GM23338 (cell line): Measurements from ENCODE around the gene TAF10. TPM values are rescaled to one million over a fixed set of nuclear protein-coding genes. Genes with fewer than 3 reads are reported as not detected.
A peak's percentile ranks its signal among the peaks of the same experiment; 100 is the strongest.

ENCODE experiments used
- ATAC-seq: fragments of 200-7000 bp; cut with Tn5 transposase; 3 replicates; pipeline ENCODE4 v1.9.1; 2020
- DNase-seq: peaks from one replicate; pipeline ENCODE4 v3.0.0-alpha.2; 2015; ENCODE audit warnings: low spot score
- H2AFZ ChIP-seq: fragments of 200-600 bp; sonication (generic); 2 replicates; pipeline ENCODE4 v1.8.0; 2016; ENCODE audit warnings: antibody characterized with exemption, mild to moderate bottlenecking, moderate library complexity
- H3F3A ChIP-seq: fragments of 200-600 bp; sonication (generic); replicated peaks from 2 replicates; pipeline ENCODE4 v1.8.0; 2017; ENCODE audit warnings: antibody characterized with exemption, mixed run types, low read depth
- H3K27ac ChIP-seq: fragments of 200-600 bp; sonication (generic); 2 replicates; pipeline ENCODE4 v1.6.1; 2016; ENCODE audit warnings: low read depth
- H3K27me3 ChIP-seq: fragments of 200-600 bp; sonication (generic); 2 replicates; pipeline ENCODE4 v1.8.0; 2016; ENCODE audit warnings: mild to moderate bottlenecking, mixed run types, moderate library complexity; ENCODE audit not compliant: insufficient read depth
- H3K36me3 ChIP-seq: fragments of 200-600 bp; sonication (generic); 2 replicates; pipeline ENCODE4 v1.8.0; 2016; ENCODE audit warnings: mild to moderate bottlenecking; ENCODE audit not compliant: insufficient read depth
- H3K4me1 ChIP-seq: fragments of 200-600 bp; sonication (generic); 2 replicates; pipeline ENCODE4 v1.8.0; 2016; ENCODE audit warnings: mild to moderate bottlenecking, moderate library complexity; ENCODE audit not compliant: insufficient read depth
- H3K4me2 ChIP-seq: fragments of 200-600 bp; sonication (generic); 2 replicates; pipeline ENCODE4 v1.7.1; 2017; ENCODE audit warnings: mixed run types
- H3K4me3 ChIP-seq: fragments of 200-600 bp; sonication (generic); 2 replicates; pipeline ENCODE4 v1.6.1; 2016; ENCODE audit warnings: mixed run types
- H3K79me2 ChIP-seq: fragments of 200-600 bp; sonication (generic); replicated peaks from 2 replicates; pipeline ENCODE4 v1.8.0; 2017; ENCODE audit warnings: mild to moderate bottlenecking; ENCODE audit not compliant: insufficient read depth
- H3K9me2 ChIP-seq: fragments of 200-600 bp; sonication (generic); 2 replicates; pipeline ENCODE4 v1.8.0; 2017; ENCODE audit not compliant: insufficient read depth
- H4K20me1 ChIP-seq: fragments of 200-600 bp; sonication (generic); replicated peaks from 2 replicates; pipeline ENCODE4 v1.8.0; 2017; ENCODE audit warnings: mild to moderate bottlenecking; ENCODE audit not compliant: insufficient read depth
- H3K27ac Mint-ChIP-seq: 2 replicates; pipeline ENCODE4 v1.8.0; 2020; ENCODE audit warnings: inconsistent platforms, mild to moderate bottlenecking, moderate library complexity, mixed read lengths
- H3K27me3 Mint-ChIP-seq: 3 replicates; pipeline ENCODE4 v1.8.0; 2022; ENCODE audit warnings: low read depth, mild to moderate bottlenecking, moderate library complexity, mixed read lengths, inconsistent platforms; ENCODE audit not compliant: insufficient read depth, poor library complexity
- H3K36me3 Mint-ChIP-seq: 3 replicates; pipeline ENCODE4 v1.8.0; 2021; ENCODE audit warnings: low read depth, mild to moderate bottlenecking, inconsistent platforms, moderate library complexity, mixed read lengths
- H3K4me1 Mint-ChIP-seq: 3 replicates; pipeline ENCODE4 v1.8.0; 2020; ENCODE audit warnings: mild to moderate bottlenecking, inconsistent platforms, mixed read lengths
- H3K4me3 Mint-ChIP-seq: 3 replicates; pipeline ENCODE4 v1.8.0; 2021; ENCODE audit warnings: moderate library complexity, mild to moderate bottlenecking, inconsistent platforms, mixed read lengths
- H3K9me3 Mint-ChIP-seq: 3 replicates; pipeline ENCODE4 v1.8.0; 2020; ENCODE audit warnings: moderate library complexity, mild to moderate bottlenecking, inconsistent platforms, mixed read lengths
- JUNB ChIP-seq: IDR thresholded peaks from one replicate; pipeline ENCODE4 v1.6.1; 2016; ENCODE audit warnings: antibody characterized with exemption; ENCODE audit not compliant: unreplicated experiment
- ZNF114 ChIP-seq: fragments of 250-450 bp; sonication (Bioruptor Pico); IDR thresholded peaks from 2 replicates; pipeline ENCODE4 v1.5.0; 2020; ENCODE audit warnings: mild to moderate bottlenecking, moderate library complexity
- ZNF331 ChIP-seq: fragments of 250-450 bp; sonication (Bioruptor Pico); IDR thresholded peaks from 2 replicates; pipeline ENCODE4 v1.5.0; 2020; ENCODE audit warnings: low read depth, mild to moderate bottlenecking, moderate library complexity
- polyA plus RNA-seq: library from polyadenylated mRNA; unstranded; fragments of >200 nt; fragmentation: Nextera tagmentation; extraction: Ambion mirVana; gene quantifications from 2 replicates; pipeline ENCODE4 v1.2.1, GENCODE V29; 2016
- total RNA-seq: library from RNA; depleted of rRNA; stranded (reverse); fragments of >200 nt; shearing (Covaris generic); gene quantifications from 2 replicates; pipeline ENCODE4 v1.2.3, GENCODE V29; 2014
- TF ChIP-seq, protein P1 (sequence below): IDR thresholded peaks from 2 replicates; pipeline ENCODE4 v1.6.1; 2016; ENCODE audit warnings: antibody characterized with exemption
- TF ChIP-seq, protein P2 (sequence below): fragments of 250-450 bp; sonication (Bioruptor Pico); IDR thresholded peaks from 2 replicates; pipeline ENCODE4 v1.5.0; 2020; ENCODE audit warnings: mild to moderate bottlenecking, moderate library complexity

TAF10 gene
- total and polyA plus RNA-seq, 2 experiments from 2014 or later, result 108 to 253 TPM

DNA sequence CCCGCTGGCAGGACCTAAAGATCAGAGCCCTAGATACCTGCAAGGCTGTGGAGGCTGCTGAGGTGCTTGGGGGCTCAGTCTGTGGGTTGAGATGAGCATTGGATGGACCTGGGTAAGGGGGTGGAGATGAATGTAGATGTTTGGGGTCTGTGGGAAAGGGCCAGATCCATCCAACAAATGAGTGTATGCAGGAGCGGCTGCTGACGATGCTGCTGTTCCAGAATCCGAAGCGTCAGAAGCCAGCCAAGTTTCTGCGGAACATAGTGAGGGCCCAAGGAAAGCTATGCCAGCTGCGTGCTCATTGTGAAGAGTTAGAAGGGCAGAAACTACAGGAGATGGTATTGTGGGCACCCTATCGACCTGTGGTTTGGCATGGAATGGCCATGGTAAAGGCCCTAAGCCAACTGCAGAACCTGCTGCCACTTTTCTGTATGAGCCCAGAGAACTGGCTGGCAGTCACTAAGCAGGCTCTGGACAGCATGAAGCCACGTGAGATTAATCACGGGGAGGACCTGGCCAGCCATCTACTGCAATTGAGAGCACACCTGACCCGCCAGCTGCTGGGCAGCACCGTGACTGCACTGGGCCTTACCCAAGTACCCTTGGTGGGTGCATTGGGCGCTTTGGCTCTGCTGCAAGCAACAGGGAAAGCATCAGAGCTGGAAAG is 45.2 kb downstream of the TAF10 start:
- H3K4me3 ChIP-seq, result no peak overlapping the region
- peaks cover 3% of the 10 kb centered on the region; the same call in 1 of the 3 replicates for H3K36me3 Mint-ChIP-seq

More for the DNA sequence above, 45.2 kb downstream of the TAF10 start:
- H3K9me2 ChIP-seq, result no peaks in the 10 kb centered on the region
- H3K27ac Mint-ChIP-seq, result peak overlapping the region; percentile 36; the same call in 1 of the 2 replicates
- no peak overlapping the region for H3K4me3 Mint-ChIP-seq
- no peaks in the 10 kb centered on the region for H3K79me2 ChIP-seq
- H3K9me3 Mint-ChIP-seq, result no peaks in the 10 kb centered on the region
- ATAC-seq (no peak), DNase-seq (no peak)
- peaks cover 14% of the 10 kb centered on the region for H3K27me3 Mint-ChIP-seq
- H3K4me1 Mint-ChIP-seq, result peaks cover 32% of the 10 kb centered on the region
- H3K27ac ChIP-seq, result no peak overlapping the region
- no peaks in the 10 kb centered on the region for H4K20me1 ChIP-seq
- H3F3A ChIP-seq, result no peaks in the 10 kb centered on the region
- no peak overlapping the region for H3K4me2 ChIP-seq
- no peaks in the 10 kb centered on the region for H3K36me3 ChIP-seq
- peaks cover 10% of the 10 kb centered on the region; the same call in 1 of the 2 replicates for H3K27me3 ChIP-seq
- H3K4me1 ChIP-seq, result peaks cover 6% of the 10 kb centered on the region; the same call in 1 of the 2 replicates
- H2AFZ ChIP-seq, result no peak overlapping the region
- TF ChIP-seq, protein P1, sequence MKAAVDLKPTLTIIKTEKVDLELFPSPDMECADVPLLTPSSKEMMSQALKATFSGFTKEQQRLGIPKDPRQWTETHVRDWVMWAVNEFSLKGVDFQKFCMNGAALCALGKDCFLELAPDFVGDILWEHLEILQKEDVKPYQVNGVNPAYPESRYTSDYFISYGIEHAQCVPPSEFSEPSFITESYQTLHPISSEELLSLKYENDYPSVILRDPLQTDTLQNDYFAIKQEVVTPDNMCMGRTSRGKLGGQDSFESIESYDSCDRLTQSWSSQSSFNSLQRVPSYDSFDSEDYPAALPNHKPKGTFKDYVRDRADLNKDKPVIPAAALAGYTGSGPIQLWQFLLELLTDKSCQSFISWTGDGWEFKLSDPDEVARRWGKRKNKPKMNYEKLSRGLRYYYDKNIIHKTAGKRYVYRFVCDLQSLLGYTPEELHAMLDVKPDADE, result no peak
- TF ChIP-seq JUNB (no peak), ZNF114 (no peak), ZNF331 (no peak)
- TF ChIP-seq, protein P2, sequence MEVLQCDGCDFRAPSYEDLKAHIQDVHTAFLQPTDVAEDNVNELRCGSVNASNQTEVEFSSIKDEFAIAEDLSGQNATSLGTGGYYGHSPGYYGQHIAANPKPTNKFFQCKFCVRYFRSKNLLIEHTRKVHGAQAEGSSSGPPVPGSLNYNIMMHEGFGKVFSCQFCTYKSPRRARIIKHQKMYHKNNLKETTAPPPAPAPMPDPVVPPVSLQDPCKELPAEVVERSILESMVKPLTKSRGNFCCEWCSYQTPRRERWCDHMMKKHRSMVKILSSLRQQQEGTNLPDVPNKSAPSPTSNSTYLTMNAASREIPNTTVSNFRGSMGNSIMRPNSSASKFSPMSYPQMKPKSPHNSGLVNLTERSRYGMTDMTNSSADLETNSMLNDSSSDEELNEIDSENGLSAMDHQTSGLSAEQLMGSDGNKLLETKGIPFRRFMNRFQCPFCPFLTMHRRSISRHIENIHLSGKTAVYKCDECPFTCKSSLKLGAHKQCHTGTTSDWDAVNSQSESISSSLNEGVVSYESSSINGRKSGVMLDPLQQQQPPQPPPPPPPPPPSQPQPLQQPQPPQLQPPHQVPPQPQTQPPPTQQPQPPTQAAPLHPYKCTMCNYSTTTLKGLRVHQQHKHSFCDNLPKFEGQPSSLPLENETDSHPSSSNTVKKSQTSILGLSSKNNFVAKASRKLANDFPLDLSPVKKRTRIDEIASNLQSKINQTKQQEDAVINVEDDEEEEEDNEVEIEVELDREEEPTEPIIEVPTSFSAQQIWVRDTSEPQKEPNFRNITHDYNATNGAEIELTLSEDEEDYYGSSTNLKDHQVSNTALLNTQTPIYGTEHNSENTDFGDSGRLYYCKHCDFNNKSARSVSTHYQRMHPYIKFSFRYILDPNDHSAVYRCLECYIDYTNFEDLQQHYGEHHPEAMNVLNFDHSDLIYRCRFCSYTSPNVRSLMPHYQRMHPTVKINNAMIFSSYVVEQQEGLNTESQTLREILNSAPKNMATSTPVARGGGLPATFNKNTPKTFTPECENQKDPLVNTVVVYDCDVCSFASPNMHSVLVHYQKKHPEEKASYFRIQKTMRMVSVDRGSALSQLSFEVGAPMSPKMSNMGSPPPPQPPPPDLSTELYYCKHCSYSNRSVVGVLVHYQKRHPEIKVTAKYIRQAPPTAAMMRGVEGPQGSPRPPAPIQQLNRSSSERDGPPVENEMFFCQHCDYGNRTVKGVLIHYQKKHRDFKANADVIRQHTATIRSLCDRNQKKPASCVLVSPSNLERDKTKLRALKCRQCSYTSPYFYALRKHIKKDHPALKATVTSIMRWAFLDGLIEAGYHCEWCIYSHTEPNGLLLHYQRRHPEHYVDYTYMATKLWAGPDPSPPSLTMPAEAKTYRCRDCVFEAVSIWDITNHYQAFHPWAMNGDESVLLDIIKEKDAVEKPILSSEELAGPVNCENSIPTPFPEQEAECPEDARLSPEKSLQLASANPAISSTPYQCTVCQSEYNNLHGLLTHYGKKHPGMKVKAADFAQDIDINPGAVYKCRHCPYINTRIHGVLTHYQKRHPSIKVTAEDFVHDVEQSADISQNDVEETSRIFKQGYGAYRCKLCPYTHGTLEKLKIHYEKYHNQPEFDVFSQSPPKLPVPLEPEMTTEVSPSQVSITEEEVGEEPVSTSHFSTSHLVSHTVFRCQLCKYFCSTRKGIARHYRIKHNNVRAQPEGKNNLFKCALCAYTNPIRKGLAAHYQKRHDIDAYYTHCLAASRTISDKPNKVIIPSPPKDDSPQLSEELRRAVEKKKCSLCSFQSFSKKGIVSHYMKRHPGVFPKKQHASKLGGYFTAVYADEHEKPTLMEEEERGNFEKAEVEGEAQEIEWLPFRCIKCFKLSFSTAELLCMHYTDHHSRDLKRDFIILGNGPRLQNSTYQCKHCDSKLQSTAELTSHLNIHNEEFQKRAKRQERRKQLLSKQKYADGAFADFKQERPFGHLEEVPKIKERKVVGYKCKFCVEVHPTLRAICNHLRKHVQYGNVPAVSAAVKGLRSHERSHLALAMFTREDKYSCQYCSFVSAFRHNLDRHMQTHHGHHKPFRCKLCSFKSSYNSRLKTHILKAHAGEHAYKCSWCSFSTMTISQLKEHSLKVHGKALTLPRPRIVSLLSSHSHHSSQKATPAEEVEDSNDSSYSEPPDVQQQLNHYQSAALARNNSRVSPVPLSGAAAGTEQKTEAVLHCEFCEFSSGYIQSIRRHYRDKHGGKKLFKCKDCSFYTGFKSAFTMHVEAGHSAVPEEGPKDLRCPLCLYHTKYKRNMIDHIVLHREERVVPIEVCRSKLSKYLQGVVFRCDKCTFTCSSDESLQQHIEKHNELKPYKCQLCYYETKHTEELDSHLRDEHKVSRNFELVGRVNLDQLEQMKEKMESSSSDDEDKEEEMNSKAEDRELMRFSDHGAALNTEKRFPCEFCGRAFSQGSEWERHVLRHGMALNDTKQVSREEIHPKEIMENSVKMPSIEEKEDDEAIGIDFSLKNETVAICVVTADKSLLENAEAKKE (CRISPR knock-in tag), result no peak
